Stimulated activated CD8-positive, alpha-beta memory T cell treated with anti-CD3 and anti-CD28 coated beads, Interleukin-7, amount 100 ng/mL, for 1 hour (primary cell): ENCODE measurements around the gene QRFP.

Experiments
- DNase-seq, 2 donors: peaks; one replicate each; pipeline ENCODE4 v3.0.0-alpha.2; 2020; ENCODE audit warnings: low read depth in 2 of 2

Gene QRFP

GRCh38 chr9:130896233-130897014 lies at the start of gene QRFP:
QRFP (minus strand) TSS chr9:130896812; CDS start chr9:130893838, 2,974 bp downstream.
- DNase-seq: no peak

GRCh38 chr9:130945173-130945572 lies 48.6 kb upstream of the QRFP start:
- DNase-seq: no peak

- DNase-seq: no peak
These were observed 48.0 kb upstream of the QRFP start for GRCh38 chr9:130944510-130945058.

GRCh38 chr9:130943777-130944176 lies 47.2 kb upstream of the QRFP start:
- no peak for DNase-seq

- DNase-seq: no peak
These were observed 46.6 kb upstream of the QRFP start for GRCh38 chr9:130943221-130943620.

GRCh38 chr9:130942679-130943078 lies 46.1 kb upstream of the QRFP start:
- DNase-seq: no peak

- no peak for DNase-seq
These were observed 45.5 kb upstream of the QRFP start for GRCh38 chr9:130942084-130942483.

GRCh38 chr9:130940693-130941576 lies 44.3 kb upstream of the QRFP start:
- peak; percentile 40 to 56 for DNase-seq

- no peak for DNase-seq
These were observed 43.5 kb upstream of the QRFP start for GRCh38 chr9:130940027-130940549.

- DNase-seq: no peak
These were observed 42.9 kb upstream of the QRFP start for GRCh38 chr9:130939405-130940026.

- no peak for DNase-seq
These were observed 42.2 kb upstream of the QRFP start, which contains the start of gene FIBCD1 for GRCh38 chr9:130938652-130939404. FIBCD1 (minus strand) TSS chr9:130939247; CDS start chr9:130938607, 640 bp downstream.

GRCh38 chr9:130938184-130938651 lies 41.6 kb upstream of the QRFP start:
- DNase-seq: no peak

- DNase-seq: no peak
These were observed 40.8 kb upstream of the QRFP start for GRCh38 chr9:130937146-130938076.

GRCh38 chr9:130936285-130937117 lies 39.9 kb upstream of the QRFP start:
- no peak for DNase-seq

GRCh38 chr9:130935648-130936271 lies 39.1 kb upstream of the QRFP start:
- DNase-seq: no peak

- DNase-seq: no peak
These were observed 38.4 kb upstream of the QRFP start for GRCh38 chr9:130934702-130935647.

GRCh38 chr9:130934246-130934645 lies 37.6 kb upstream of the QRFP start:
- no peak for DNase-seq
